ENCODE measurements around the gene LTB4R2. TPM values are rescaled to one million over a fixed set of nuclear protein-coding genes. Genes with fewer than 3 reads are reported as not detected.
"Not testable (repeated sequence)": the region's sequence is repeated elsewhere in the genome, so short reads cannot be mapped to it uniquely, and the experiment has no call there.

Gene LTB4R2
- total RNA-seq, 2 donors from 2014 or later: 15.2 to 21.8 TPM

- no peaks in the 10 kb centered on the region for H3K9me3 ChIP-seq
- DNase-seq (ENCODE audit: low spot score) (no peak), ATAC-seq (ENCODE audit: insufficient number of reproducible peaks, low FRiP score, low read depth) (no peak)
- no peak overlapping the region for H3K4me3 ChIP-seq
- no peaks in the 10 kb centered on the region for H3K36me3 ChIP-seq
- no peak for TF ChIP-seq CTCF (IDR thresholded peaks at IDR 0.05)
- H3K4me1 ChIP-seq (ENCODE audit: control insufficient read depth in 1 of 2, low read depth in 2 of 2): no peaks in the 10 kb centered on the region
- H3K27ac ChIP-seq: no peak overlapping the region
- no peaks in the 10 kb centered on the region for H3K27me3 ChIP-seq (replicated peaks; ENCODE audit: insufficient read depth)
These were observed 37.2 kb downstream of the LTB4R2 start for GRCh38 chr14:24347134-24347533.

- Histone ChIP-seq H3K27me3 (replicated peaks; ENCODE audit: insufficient read depth) (no peaks in the 10 kb centered on the region), H3K27ac (no peak overlapping the region), H3K4me3 (no peak overlapping the region), H3K4me1 (ENCODE audit: control insufficient read depth in 1 of 2, low read depth in 2 of 2) (no peaks in the 10 kb centered on the region), H3K9me3 (no peaks in the 10 kb centered on the region), H3K36me3 (no peaks in the 10 kb centered on the region)
- ATAC-seq (ENCODE audit: insufficient number of reproducible peaks, low FRiP score, low read depth): no peak
- DNase-seq (ENCODE audit: low spot score): no peak
- TF ChIP-seq CTCF (IDR thresholded peaks at IDR 0.05): no peak
These were observed 38.2 kb downstream of the LTB4R2 start for GRCh38 chr14:24348186-24348585.

- no peak for ATAC-seq (ENCODE audit: insufficient number of reproducible peaks, low FRiP score, low read depth)
- H3K4me1 ChIP-seq (ENCODE audit: control insufficient read depth in 1 of 2, low read depth in 2 of 2): no peaks in the 10 kb centered on the region
- no peaks in the 10 kb centered on the region for H3K9me3 ChIP-seq
- H3K4me3 ChIP-seq: no peak overlapping the region
- H3K27ac ChIP-seq: no peak overlapping the region
- H3K36me3 ChIP-seq: no peaks in the 10 kb centered on the region
- H3K27me3 ChIP-seq (replicated peaks; ENCODE audit: insufficient read depth): no peaks in the 10 kb centered on the region
- TF ChIP-seq CTCF (IDR thresholded peaks at IDR 0.05): no peak
- DNase-seq (ENCODE audit: low spot score): no peak
These were observed 39.8 kb downstream of the LTB4R2 start for GRCh38 chr14:24349742-24350141.

GRCh38 chr14:24351517-24351916 lies 41.6 kb downstream of the LTB4R2 start:
- DNase-seq (ENCODE audit: low spot score): no peak
- no peak overlapping the region for H3K4me3 ChIP-seq
- no peak for TF ChIP-seq CTCF (IDR thresholded peaks at IDR 0.05)
- no peak for ATAC-seq (ENCODE audit: insufficient number of reproducible peaks, low FRiP score, low read depth)
- H3K27me3 ChIP-seq (replicated peaks; ENCODE audit: insufficient read depth): no peaks in the 10 kb centered on the region
- H3K4me1 ChIP-seq (ENCODE audit: control insufficient read depth in 1 of 2, low read depth in 2 of 2): no peaks in the 10 kb centered on the region
- no peaks in the 10 kb centered on the region for H3K36me3 ChIP-seq
- no peaks in the 10 kb centered on the region for H3K9me3 ChIP-seq
- no peak overlapping the region for H3K27ac ChIP-seq

- no peaks in the 10 kb centered on the region for H3K9me3 ChIP-seq
- H3K27me3 ChIP-seq (replicated peaks; ENCODE audit: insufficient read depth): no peaks in the 10 kb centered on the region
- no peaks in the 10 kb centered on the region for H3K4me1 ChIP-seq (ENCODE audit: control insufficient read depth in 1 of 2, low read depth in 2 of 2)
- no peak for DNase-seq (ENCODE audit: low spot score)
- no peaks in the 10 kb centered on the region for H3K36me3 ChIP-seq
- TF ChIP-seq CTCF (IDR thresholded peaks at IDR 0.05): no peak
- H3K4me3 ChIP-seq: no peak overlapping the region
- H3K27ac ChIP-seq: no peak overlapping the region
- ATAC-seq (ENCODE audit: insufficient number of reproducible peaks, low FRiP score, low read depth): no peak
These were observed 43.9 kb downstream of the LTB4R2 start for GRCh38 chr14:24353559-24354481.

- H3K36me3 ChIP-seq; ATAC-seq (ENCODE audit: insufficient number of reproducible peaks, low FRiP score, low read depth); H3K27ac ChIP-seq: not testable (repeated sequence)
These were observed 44.5 kb downstream of the LTB4R2 start for GRCh38 chr14:24354482-24354825.

More at GRCh38 chr14:24354482-24354825, 44.5 kb downstream of the LTB4R2 start:
- H3K4me1 ChIP-seq (ENCODE audit: control insufficient read depth in 1 of 2, low read depth in 2 of 2); H3K4me3 ChIP-seq; H3K9me3 ChIP-seq; DNase-seq (ENCODE audit: low spot score); H3K27me3 ChIP-seq (replicated peaks; ENCODE audit: insufficient read depth): not testable (repeated sequence)
